OCI-LY3 (cell line): ENCODE measurements around the gene MMRN2.

ENCODE experiments used
- H2AFZ ChIP-seq: fragments of 200-600, 300-600 bp; shearing (Covaris generic); 2 replicates; pipeline ENCODE4 v1.6.0; 2014; ENCODE audit warnings: antibody characterized with exemption, low read depth, low read length
- H3K27ac ChIP-seq: fragments of 200-600, 300-600 bp; sonication (generic); 2 replicates; pipeline ENCODE4 v1.5.1; 2014; ENCODE audit warnings: mild to moderate bottlenecking, low read length, moderate library complexity, mixed read lengths
- H3K27me3 ChIP-seq: fragments of 200-600, 300-600 bp; sonication (generic); 2 replicates; pipeline ENCODE4 v1.6.1; 2014; ENCODE audit warnings: low read depth, low read length, mixed read lengths
- H3K36me3 ChIP-seq: fragments of 200-600, 300-600 bp; sonication (generic); replicated peaks from 2 replicates; pipeline ENCODE3; 2014; ENCODE audit warnings: low read depth, low read length, mixed read lengths
- H3K4me1 ChIP-seq: fragments of 300-600, 200-600 bp; sonication (generic); 2 replicates; pipeline ENCODE4 v1.6.1; 2014; ENCODE audit warnings: low read length, mixed read lengths
- H3K4me2 ChIP-seq: fragments of 200-600, 300-600 bp; sonication (generic); 2 replicates; pipeline ENCODE4 v1.6.1; 2014; ENCODE audit warnings: low read length, mixed read lengths
- H3K4me3 ChIP-seq: fragments of 300-600, 200-600 bp; sonication (generic); 2 replicates; pipeline ENCODE4 v1.5.1; 2014; ENCODE audit warnings: antibody characterized with exemption, mild to moderate bottlenecking, low read length, moderate library complexity
- H3K79me2 ChIP-seq: fragments of 300-600, 200-600 bp; shearing (Covaris generic); 2 replicates; pipeline ENCODE4 v1.6.1; 2014; ENCODE audit warnings: mild to moderate bottlenecking, low read length, mixed read lengths
- H3K9ac ChIP-seq: fragments of 300-600, 200-600 bp; shearing (Covaris generic); 2 replicates; pipeline ENCODE4 v1.6.0; 2014; ENCODE audit warnings: mild to moderate bottlenecking, low read length, moderate library complexity
- H3K9me3 ChIP-seq: fragments of 200-600, 300-600 bp; shearing (Covaris generic); 2 replicates; pipeline ENCODE4 v1.6.1; 2014; ENCODE audit warnings: low read length, mixed read lengths; ENCODE audit not compliant: insufficient read depth
- H4K20me1 ChIP-seq: fragments of 200-600, 300-600 bp; sonication (generic); 2 replicates; pipeline ENCODE4 v1.6.1; 2016; ENCODE audit warnings: low read length, mixed read lengths; ENCODE audit not compliant: insufficient read depth
- CTCF ChIP-seq: fragments of 200-600, 300-600 bp; sonication (generic); IDR thresholded peaks from 2 replicates; pipeline ENCODE4 v1.5.1; 2014; ENCODE audit warnings: antibody characterized with exemption, low read length, low read depth
- EZH2phosphoT487 ChIP-seq: fragments of 200-600 bp; shearing (Covaris generic); IDR thresholded peaks from 2 replicates; pipeline ENCODE4 v1.6.1; 2018; ENCODE audit warnings: antibody characterized with exemption, mixed run types, low read depth

MMRN2 gene

DNA sequence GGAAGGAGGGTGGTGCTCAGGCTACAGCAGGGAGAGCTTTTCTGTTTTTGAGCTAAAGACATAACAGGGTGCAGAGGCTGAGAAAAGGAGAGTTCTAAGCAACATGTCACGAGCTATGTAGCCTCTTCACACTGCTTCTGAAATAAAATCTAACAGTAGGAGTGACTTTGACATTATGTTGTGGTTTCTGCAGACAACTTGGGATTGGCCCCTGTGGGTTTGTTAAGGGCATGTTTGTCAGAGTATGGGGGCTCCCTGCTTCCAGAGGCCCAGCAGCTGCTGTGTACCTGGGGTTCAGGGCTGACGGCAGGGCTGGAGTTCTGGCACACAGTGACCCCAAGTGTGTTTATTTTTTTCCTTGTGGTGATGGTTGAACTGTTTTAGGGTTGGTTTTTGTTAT is 24.7 kb downstream of the MMRN2 start:
- no peak overlapping the region for H2AFZ ChIP-seq
- H3K79me2 ChIP-seq, result no peaks in the 10 kb centered on the region
- no peak overlapping the region for H3K4me3 ChIP-seq

GRCh38 chr10:86931872-86932271 is 25.5 kb downstream of the MMRN2 start:
- H3K79me2 ChIP-seq, result no peaks in the 10 kb centered on the region
- no peak overlapping the region for H3K4me3 ChIP-seq
- no peak overlapping the region for H3K27ac ChIP-seq
- peaks cover 6% of the 10 kb centered on the region for H3K36me3 ChIP-seq
- no peak for TF ChIP-seq CTCF
- TF ChIP-seq EZH2phosphoT487, result no peak
- H4K20me1 ChIP-seq, result no peaks in the 10 kb centered on the region
- H3K4me2 ChIP-seq, result no peak overlapping the region
- H3K9me3 ChIP-seq, result no peaks in the 10 kb centered on the region
- no peaks in the 10 kb centered on the region for H3K4me1 ChIP-seq
- no peak overlapping the region for H2AFZ ChIP-seq
- H3K27me3 ChIP-seq, result no peaks in the 10 kb centered on the region
- H3K9ac ChIP-seq, result no peak overlapping the region

More for the DNA sequence above, 24.7 kb downstream of the MMRN2 start:
- Histone ChIP-seq H3K36me3 (peaks cover 6% of the 10 kb centered on the region), H3K27ac (no peak overlapping the region), H3K9me3 (no peaks in the 10 kb centered on the region), H3K9ac (no peak overlapping the region), H3K27me3 (no peaks in the 10 kb centered on the region), H3K4me1 (no peaks in the 10 kb centered on the region), H3K4me2 (no peak overlapping the region), H4K20me1 (no peaks in the 10 kb centered on the region)
- TF ChIP-seq EZH2phosphoT487, result no peak
- no peak for TF ChIP-seq CTCF

- no peak overlapping the region for H2AFZ ChIP-seq
- no peaks in the 10 kb centered on the region for H4K20me1 ChIP-seq
- no peak for TF ChIP-seq CTCF
- no peak for TF ChIP-seq EZH2phosphoT487
- peaks cover 6% of the 10 kb centered on the region for H3K36me3 ChIP-seq
- no peaks in the 10 kb centered on the region for H3K4me1 ChIP-seq
- H3K4me2 ChIP-seq, result no peak overlapping the region
- H3K79me2 ChIP-seq, result no peaks in the 10 kb centered on the region
- H3K27ac ChIP-seq, result no peak overlapping the region
- H3K4me3 ChIP-seq, result no peak overlapping the region
- H3K27me3 ChIP-seq, result no peaks in the 10 kb centered on the region
- H3K9ac ChIP-seq, result no peak overlapping the region
- no peaks in the 10 kb centered on the region for H3K9me3 ChIP-seq
These were observed 27.7 kb downstream of the MMRN2 start for GRCh38 chr10:86929468-86930380.

DNA sequence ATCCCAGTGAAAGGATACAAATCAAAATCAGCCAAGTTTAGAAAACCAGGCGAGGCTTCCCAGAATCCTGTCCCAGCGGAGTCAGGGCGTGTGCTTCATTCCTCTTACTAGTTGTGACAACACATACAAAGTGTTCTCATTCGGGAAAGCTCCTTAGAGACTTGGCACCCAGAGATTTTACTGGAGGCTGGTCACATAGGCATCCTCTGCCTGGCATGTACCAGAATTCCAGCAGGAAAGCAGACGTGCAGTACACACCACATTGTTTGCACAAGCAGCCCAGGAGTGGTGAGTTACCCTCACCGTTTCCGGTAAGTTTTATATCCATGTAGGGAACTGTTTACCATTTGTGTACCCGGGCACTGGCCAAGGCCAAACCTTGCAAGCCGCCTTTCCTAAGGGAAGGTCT is 34.9 kb downstream of the MMRN2 start:
- Histone ChIP-seq H3K4me1 (no peaks in the 10 kb centered on the region), H4K20me1 (no peaks in the 10 kb centered on the region), H3K4me2 (no peak overlapping the region), H3K9me3 (no peaks in the 10 kb centered on the region), H3K36me3 (peaks cover 8% of the 10 kb centered on the region), H3K27ac (no peak overlapping the region), H2AFZ (no peak overlapping the region), H3K27me3 (no peaks in the 10 kb centered on the region), H3K9ac (no peak overlapping the region), H3K79me2 (no peaks in the 10 kb centered on the region), H3K4me3 (no peak overlapping the region)
- TF ChIP-seq CTCF, result no peak
- no peak for TF ChIP-seq EZH2phosphoT487
